Naive thymus-derived CD4-positive, alpha-beta T cell (primary cell): ENCODE results near the gene APLP2. TPM values are rescaled to one million over a fixed set of nuclear protein-coding genes. Genes with fewer than 3 reads are reported as not detected.

Source experiments
- ATAC-seq: fragments of 150-1000 bp; cut with Tn5 transposase; 2 replicates; pipeline ENCODE4 v1.10.0; 2021; ENCODE audit warnings: mild to moderate bottlenecking, moderate library complexity
- CTCF ChIA-PET: fragments of 350-600 bp; sonication (Branson Sonifier 250); formaldehyde crosslinking; loops from one replicate; lab custom pipeline; 2021; ENCODE audit warnings: antibody characterized with exemption; lab: Charles Lee
- POLR2A ChIA-PET: fragments of 350-600 bp; sonication (Branson Sonifier 250); formaldehyde crosslinking; loops from one replicate; lab custom pipeline; 2021; ENCODE audit warnings: antibody characterized with exemption, inconsistent platforms; lab: Charles Lee
- DNase-seq, 9 donors: peaks; one replicate each; pipeline versions ENCODE4 v3.0.0 to v3.0.0-alpha.2; 2020 to 2022; ENCODE audit warnings: mixed read lengths in 1 of 9
- H3K27ac ChIP-seq: one replicate; pipeline ENCODE4 v1.7.0; 2013; ENCODE audit warnings: mild to moderate bottlenecking, low read depth, low read length, moderate library complexity
- H3K27me3 ChIP-seq, 2 donors: one replicate each; pipeline ENCODE4 v1.7.0; 2013; ENCODE audit warnings: low read length in 2 of 2, mild to moderate bottlenecking in 2 of 2, moderate library complexity in 2 of 2; ENCODE audit not compliant: control insufficient read depth in 2 of 2, insufficient read depth in 2 of 2
- H3K36me3 ChIP-seq, 3 experiments: 1 replicate in 2 of 3; 2 replicates in 1 of 3; pipeline ENCODE4 v1.7.0; 2013; ENCODE audit warnings: low read length in 3 of 3, mild to moderate bottlenecking in 3 of 3, moderate library complexity in 1 of 3; ENCODE audit not compliant: insufficient read depth in 3 of 3, control insufficient read depth in 2 of 3
- H3K4me1 ChIP-seq, 2 donors: one replicate each; pipeline ENCODE4 v1.7.0; 2013; ENCODE audit warnings: low read length in 2 of 2, mild to moderate bottlenecking in 2 of 2, moderate library complexity in 1 of 2; ENCODE audit not compliant: control insufficient read depth in 2 of 2, insufficient read depth in 2 of 2
- H3K4me3 ChIP-seq: 2 replicates; pipeline ENCODE4 v1.7.0; 2013; ENCODE audit warnings: mild to moderate bottlenecking, low read length
- H3K9me3 ChIP-seq, 3 experiments: 1 replicate in 2 of 3; 2 replicates in 1 of 3; pipeline ENCODE4 v1.7.0; 2013; ENCODE audit warnings: low read length in 3 of 3; ENCODE audit not compliant: control insufficient read depth in 2 of 3
- H3K27ac Mint-ChIP-seq, 9 donors: one replicate each; pipeline ENCODE4 v1.8.0; 2020 to 2022; ENCODE audit warnings: mixed read lengths in 9 of 9, mild to moderate bottlenecking in 8 of 9, moderate library complexity in 5 of 9, inconsistent platforms in 2 of 9
- H3K27me3 Mint-ChIP-seq, 5 donors: one replicate each; pipeline ENCODE4 v1.8.0; 2021 to 2022; ENCODE audit warnings: mixed read lengths in 5 of 5, mild to moderate bottlenecking in 1 of 5
- H3K36me3 Mint-ChIP-seq, 5 donors: one replicate each; pipeline ENCODE4 v1.8.0; 2020 to 2022; ENCODE audit warnings: mixed read lengths in 5 of 5, mild to moderate bottlenecking in 3 of 5, inconsistent platforms in 1 of 5
- H3K4me1 Mint-ChIP-seq, 7 donors: one replicate each; pipeline ENCODE4 v1.8.0; 2020 to 2022; ENCODE audit warnings: mixed read lengths in 7 of 7, mild to moderate bottlenecking in 3 of 7, inconsistent platforms in 1 of 7
- H3K4me3 Mint-ChIP-seq, 10 donors: one replicate each; pipeline ENCODE4 v1.8.0; 2020 to 2022; ENCODE audit warnings: mild to moderate bottlenecking in 10 of 10, mixed read lengths in 10 of 10, moderate library complexity in 6 of 10, inconsistent platforms in 2 of 10
- H3K9me3 Mint-ChIP-seq, 11 donors: one replicate each; pipeline ENCODE4 v1.8.0; 2020 to 2022; ENCODE audit warnings: mixed read lengths in 11 of 11, mild to moderate bottlenecking in 4 of 11, inconsistent platforms in 1 of 11, moderate library complexity in 1 of 11
- intact Hi-C, 2 donors: fragments of 100-400 bp; cut with micrococcal nuclease; formaldehyde crosslinking; loops; one replicate each; pipeline ENCODE4 v1.15.1; 2023
- polyA plus RNA-seq, 2 donors: library from polyadenylated mRNA; unstranded; fragments of 300-500 nt; fragmentation: Illumina TruSeq; gene quantifications; one replicate each; pipeline ENCODE4 v1.2.3, GENCODE V29; 2021
- total RNA-seq, 6 experiments: library from RNA in 5 of 6; stranded (reverse) in 5 of 6; gene quantifications; 1 replicate in 5 of 6; 2 replicates in 1 of 6; pipeline ENCODE4 v1.2.3 and lab custom pipeline; 2021 to 2026

The APLP2 gene
- total and polyA plus RNA-seq, 7 experiments from 2014 or later = 26.6 to 172 (median 46.3) TPM

GRCh38 chr11:130040281-130040940 lies 29.3 kb upstream of the APLP2 start:
- ATAC-seq (no peak), DNase-seq (no peak)
- H3K4me3 Mint-ChIP-seq = no peak overlapping the region
- POLR2A ChIA-PET = no interaction called here
- Histone ChIP-seq H3K27ac (no peak overlapping the region), H3K27me3 (no peaks in the 10 kb centered on the region), H3K9me3 (no peaks in the 10 kb centered on the region), H3K4me1 (no peaks in the 10 kb centered on the region), H3K4me3 (no peak overlapping the region), H3K36me3 (no peaks in the 10 kb centered on the region)
- H3K36me3 Mint-ChIP-seq = no peaks in the 10 kb centered on the region
- no peak overlapping the region for H3K27ac Mint-ChIP-seq
- H3K4me1 Mint-ChIP-seq = peaks cover 0 to 8% (median 0%) of the 10 kb centered on the region in 7 donors
- H3K27me3 Mint-ChIP-seq = peaks cover 9 to 23% (median 12%) of the 10 kb centered on the region in 5 donors
- H3K9me3 Mint-ChIP-seq = peaks cover 0 to 2% (median 0%) of the 10 kb centered on the region in 11 donors
- CTCF ChIA-PET = no interaction called here
- intact Hi-C loops = no loop called here

GRCh38 chr11:130042093-130042591 lies 27.6 kb upstream of the APLP2 start:
- Mint-ChIP-seq H3K9me3 (peaks cover 0 to 2% (median 0%) of the 10 kb centered on the region in 11 donors), H3K4me3 (no peak overlapping the region), H3K36me3 (no peaks in the 10 kb centered on the region), H3K27me3 (peaks cover 9 to 18% (median 12%) of the 10 kb centered on the region in 5 donors), H3K27ac (no peak overlapping the region), H3K4me1 (peaks cover 0 to 8% (median 0%) of the 10 kb centered on the region in 7 donors)
- POLR2A ChIA-PET = no interaction called here
- no peaks in the 10 kb centered on the region for H3K9me3 ChIP-seq
- DNase-seq (no peak), ATAC-seq (peak; percentile 91)
- no peaks in the 10 kb centered on the region for H3K36me3 ChIP-seq
- CTCF ChIA-PET = no interaction called here
- intact Hi-C loops = no loop called here
- H3K4me3 ChIP-seq = no peak overlapping the region
- H3K27ac ChIP-seq = no peak overlapping the region
- no peaks in the 10 kb centered on the region for H3K27me3 ChIP-seq
- no peaks in the 10 kb centered on the region for H3K4me1 ChIP-seq

GRCh38 chr11:130043575-130043974 lies 26.1 kb upstream of the APLP2 start:
- no peak for DNase-seq
- H3K27ac ChIP-seq = no peak overlapping the region
- no peaks in the 10 kb centered on the region for H3K36me3 ChIP-seq
- no peaks in the 10 kb centered on the region for H3K27me3 ChIP-seq
- peaks cover 4 to 14% (median 9%) of the 10 kb centered on the region in 5 donors for H3K27me3 Mint-ChIP-seq
- peaks cover 0 to 2% (median 0%) of the 10 kb centered on the region in 11 donors for H3K9me3 Mint-ChIP-seq
- H3K4me3 ChIP-seq = no peak overlapping the region
- ChIA-PET POLR2A (no interaction called here), CTCF (no interaction called here)
- no peaks in the 10 kb centered on the region for H3K9me3 ChIP-seq
- no peaks in the 10 kb centered on the region for H3K36me3 Mint-ChIP-seq
- peak; percentile 37 for ATAC-seq
- intact Hi-C loops = no loop called here
- H3K4me1 Mint-ChIP-seq = peaks cover 0 to 8% (median 0%) of the 10 kb centered on the region in 7 donors
- H3K27ac Mint-ChIP-seq = no peak overlapping the region
- no peaks in the 10 kb centered on the region for H3K4me1 ChIP-seq
- H3K4me3 Mint-ChIP-seq = no peak overlapping the region

GRCh38 chr11:130047141-130047540 lies 22.6 kb upstream of the APLP2 start:
- Histone ChIP-seq H3K4me1 (no peaks in the 10 kb centered on the region), H3K4me3 (no peak overlapping the region), H3K27ac (no peak overlapping the region), H3K9me3 (no peaks in the 10 kb centered on the region), H3K36me3 (no peaks in the 10 kb centered on the region), H3K27me3 (no peaks in the 10 kb centered on the region)
- no peak overlapping the region for H3K27ac Mint-ChIP-seq
- ATAC-seq = no peak
- H3K4me1 Mint-ChIP-seq = peaks cover 0 to 6% (median 0%) of the 10 kb centered on the region in 7 donors
- no peaks in the 10 kb centered on the region for H3K36me3 Mint-ChIP-seq
- peaks cover 5 to 21% (median 9%) of the 10 kb centered on the region in 5 donors for H3K27me3 Mint-ChIP-seq
- DNase-seq = no peak
- peaks cover 0 to 2% (median 0%) of the 10 kb centered on the region in 11 donors for H3K9me3 Mint-ChIP-seq
- CTCF ChIA-PET = no interaction called here
- POLR2A ChIA-PET = no interaction called here
- H3K4me3 Mint-ChIP-seq = no peak overlapping the region
- intact Hi-C loops = no loop called here

GRCh38 chr11:130049328-130049771 lies 20.3 kb upstream of the APLP2 start:
- Histone ChIP-seq H3K4me1 (no peaks in the 10 kb centered on the region), H3K27ac (no peak overlapping the region), H3K9me3 (no peaks in the 10 kb centered on the region), H3K27me3 (no peaks in the 10 kb centered on the region), H3K36me3 (no peaks in the 10 kb centered on the region), H3K4me3 (no peak overlapping the region)
- peaks cover 0 to 15% (median 0%) of the 10 kb centered on the region in 11 donors for H3K9me3 Mint-ChIP-seq
- no peak overlapping the region for H3K4me3 Mint-ChIP-seq
- peaks cover 0 to 32% (median 0%) of the 10 kb centered on the region in 5 donors for H3K27me3 Mint-ChIP-seq
- no peaks in the 10 kb centered on the region for H3K4me1 Mint-ChIP-seq
- intact Hi-C loops = no loop called here
- ATAC-seq = no peak
- no peak for DNase-seq
- H3K36me3 Mint-ChIP-seq = no peaks in the 10 kb centered on the region
- no peak overlapping the region for H3K27ac Mint-ChIP-seq
- ChIA-PET CTCF (no interaction called here), POLR2A (no interaction called here)

GRCh38 chr11:130050257-130050656 lies 19.4 kb upstream of the APLP2 start:
- ATAC-seq (peak; percentile 52), DNase-seq (no peak)
- Mint-ChIP-seq H3K27ac (no peak overlapping the region), H3K4me3 (no peak overlapping the region), H3K4me1 (no peaks in the 10 kb centered on the region), H3K27me3 (peaks cover 0 to 35% (median 3%) of the 10 kb centered on the region in 5 donors), H3K9me3 (peaks cover 0 to 15% (median 0%) of the 10 kb centered on the region in 11 donors), H3K36me3 (no peaks in the 10 kb centered on the region)
- Histone ChIP-seq H3K36me3 (no peaks in the 10 kb centered on the region), H3K4me1 (no peaks in the 10 kb centered on the region), H3K4me3 (no peak overlapping the region), H3K27me3 (no peaks in the 10 kb centered on the region), H3K27ac (no peak overlapping the region), H3K9me3 (no peaks in the 10 kb centered on the region)
- POLR2A ChIA-PET = no interaction called here
- intact Hi-C loops = no loop called here
- CTCF ChIA-PET = no interaction called here

- H3K27me3 Mint-ChIP-seq = peaks cover 0 to 40% (median 3%) of the 10 kb centered on the region in 5 donors
- no peak overlapping the region for H3K4me3 Mint-ChIP-seq
- H3K36me3 Mint-ChIP-seq = no peaks in the 10 kb centered on the region
- CTCF ChIA-PET = no interaction called here
- Histone ChIP-seq H3K27me3 (no peaks in the 10 kb centered on the region), H3K9me3 (no peaks in the 10 kb centered on the region), H3K36me3 (no peaks in the 10 kb centered on the region), H3K27ac (no peak overlapping the region), H3K4me3 (no peak overlapping the region), H3K4me1 (no peaks in the 10 kb centered on the region)
- no peaks in the 10 kb centered on the region for H3K4me1 Mint-ChIP-seq
- DNase-seq (no peak), ATAC-seq (peak; percentile 76)
- H3K27ac Mint-ChIP-seq = peak overlapping the region in 1 of 9 donors; percentile 66
- intact Hi-C loops = no loop called here
- POLR2A ChIA-PET = no interaction called here
- H3K9me3 Mint-ChIP-seq = peaks cover 0 to 15% (median 0%) of the 10 kb centered on the region in 11 donors
These were observed 18.6 kb upstream of the APLP2 start for GRCh38 chr11:130051082-130051481.
